Muscle layer of colon (tissue), 2 donors: Measurements from ENCODE around the gene CD300LF.
A peak's percentile ranks its signal among the peaks of the same experiment; 100 is the strongest.

Source experiments
- H3K27ac ChIP-seq: one replicate; pipeline ENCODE4 v1.7.0; 2013; ENCODE audit warnings: low read depth, mild to moderate bottlenecking, low read length, moderate library complexity
- H3K27me3 ChIP-seq, 2 donors: one replicate each; pipeline ENCODE4 v1.7.0; 2013; ENCODE audit warnings: low read length in 2 of 2, mild to moderate bottlenecking in 2 of 2; ENCODE audit not compliant: insufficient read depth in 2 of 2, control insufficient read depth in 1 of 2
- H3K36me3 ChIP-seq: one replicate; pipeline ENCODE4 v1.7.0; 2013; ENCODE audit warnings: mild to moderate bottlenecking, low read length; ENCODE audit not compliant: insufficient read depth
- H3K4me1 ChIP-seq: one replicate; pipeline ENCODE4 v1.7.0; 2013; ENCODE audit warnings: mild to moderate bottlenecking, low read length; ENCODE audit not compliant: insufficient read depth
- H3K4me3 ChIP-seq, 2 donors: one replicate each; pipeline ENCODE4 v1.7.0; 2013; ENCODE audit warnings: low read length in 2 of 2, low read depth in 1 of 2, mild to moderate bottlenecking in 1 of 2, moderate library complexity in 1 of 2
- H3K9ac ChIP-seq: one replicate; pipeline ENCODE4 v1.7.0; 2013; ENCODE audit warnings: low read length
- H3K9me3 ChIP-seq: one replicate; pipeline ENCODE4 v1.7.0; 2013; ENCODE audit warnings: mild to moderate bottlenecking, low read length
- donor health status: abdominal sarcoma.
- donor health status: Adenocarcinoma of cecum.

The CD300LF gene

DNA sequence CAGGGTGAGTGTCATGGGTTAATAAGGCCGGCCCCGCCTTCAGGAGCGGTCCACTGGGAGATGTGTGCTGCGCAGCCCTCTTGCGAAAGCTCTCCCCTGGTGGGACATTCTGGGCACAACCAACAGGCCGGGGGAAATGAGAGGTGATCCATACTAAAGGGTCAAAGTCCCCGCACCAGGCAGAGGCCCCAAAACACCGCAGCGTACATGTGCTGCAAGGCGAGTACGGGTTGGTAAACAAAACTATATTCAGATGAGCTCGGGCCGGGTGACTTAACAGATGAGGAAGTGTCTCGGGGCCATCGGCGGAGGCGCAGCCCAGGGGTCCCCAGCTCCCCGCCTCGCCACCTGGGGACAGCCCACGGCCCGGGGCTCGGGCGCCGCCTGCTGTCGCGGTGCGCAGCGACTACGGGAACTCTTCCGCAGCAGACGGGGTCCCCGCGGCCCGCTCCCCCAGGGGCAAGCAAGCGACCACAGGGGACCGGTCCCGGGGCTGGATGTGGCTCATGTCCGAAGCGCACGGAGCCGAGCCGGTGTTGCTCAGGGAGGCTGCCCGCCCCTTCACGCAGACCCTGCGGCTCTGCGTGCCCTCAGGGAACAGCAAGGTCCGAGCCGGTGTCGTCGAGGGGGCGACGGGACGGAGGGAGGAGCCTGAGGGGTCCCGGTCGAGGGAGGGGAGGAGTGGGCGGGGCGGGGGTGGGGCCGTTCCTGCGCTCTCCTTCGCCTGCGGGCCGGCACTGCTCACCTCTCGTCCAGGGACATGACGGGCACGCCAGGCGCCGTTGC is 24.0 kb upstream of the CD300LF start, which contains the start of gene RAB37:
Gene RAB37, plus strand, starts transcription at position 744 of the 786 bp plus-strand sequence. Its CDS starts 17 bp downstream, at position 761.
- no peak within 1 kb of the TSS for H3K27ac ChIP-seq
- no peaks in the 10 kb centered on the region for H3K36me3 ChIP-seq
- H3K9ac ChIP-seq: no peak within 1 kb of the TSS
- peak within 1 kb of the TSS in 1 of 2 donors; percentile 38 for H3K4me3 ChIP-seq
- H3K27me3 ChIP-seq: peaks cover 24 to 60% of the 10 kb centered on the region in 2 donors
- peaks cover 7% of the 10 kb centered on the region for H3K4me1 ChIP-seq
- no peaks in the 10 kb centered on the region for H3K9me3 ChIP-seq

DNA sequence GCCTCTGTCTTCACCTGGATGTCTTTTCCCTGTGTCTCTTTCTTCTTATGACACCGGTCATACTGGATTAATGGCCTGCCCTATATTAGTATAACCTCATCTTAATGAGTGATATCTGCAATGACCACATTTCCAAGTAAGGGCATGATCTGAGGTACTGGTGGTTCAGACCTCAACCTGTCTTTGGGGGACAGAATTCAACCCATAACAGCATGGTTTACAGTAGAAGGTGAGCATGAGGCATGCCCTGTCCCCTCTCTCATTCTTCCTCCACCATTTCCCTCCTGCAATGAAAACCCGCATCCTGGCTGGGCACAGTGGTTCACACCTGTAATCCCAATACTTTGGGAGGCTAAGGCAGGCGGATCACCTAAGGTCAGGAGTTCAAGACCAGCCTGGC is 21.5 kb upstream of the CD300LF start:
- Histone ChIP-seq H3K27ac (no peak overlapping the region), H3K9ac (no peak overlapping the region), H3K4me3 (no peak overlapping the region), H3K27me3 (peaks cover 24 to 42% of the 10 kb centered on the region in 2 donors), H3K4me1 (peaks cover 7% of the 10 kb centered on the region), H3K9me3 (no peaks in the 10 kb centered on the region), H3K36me3 (no peaks in the 10 kb centered on the region)

DNA sequence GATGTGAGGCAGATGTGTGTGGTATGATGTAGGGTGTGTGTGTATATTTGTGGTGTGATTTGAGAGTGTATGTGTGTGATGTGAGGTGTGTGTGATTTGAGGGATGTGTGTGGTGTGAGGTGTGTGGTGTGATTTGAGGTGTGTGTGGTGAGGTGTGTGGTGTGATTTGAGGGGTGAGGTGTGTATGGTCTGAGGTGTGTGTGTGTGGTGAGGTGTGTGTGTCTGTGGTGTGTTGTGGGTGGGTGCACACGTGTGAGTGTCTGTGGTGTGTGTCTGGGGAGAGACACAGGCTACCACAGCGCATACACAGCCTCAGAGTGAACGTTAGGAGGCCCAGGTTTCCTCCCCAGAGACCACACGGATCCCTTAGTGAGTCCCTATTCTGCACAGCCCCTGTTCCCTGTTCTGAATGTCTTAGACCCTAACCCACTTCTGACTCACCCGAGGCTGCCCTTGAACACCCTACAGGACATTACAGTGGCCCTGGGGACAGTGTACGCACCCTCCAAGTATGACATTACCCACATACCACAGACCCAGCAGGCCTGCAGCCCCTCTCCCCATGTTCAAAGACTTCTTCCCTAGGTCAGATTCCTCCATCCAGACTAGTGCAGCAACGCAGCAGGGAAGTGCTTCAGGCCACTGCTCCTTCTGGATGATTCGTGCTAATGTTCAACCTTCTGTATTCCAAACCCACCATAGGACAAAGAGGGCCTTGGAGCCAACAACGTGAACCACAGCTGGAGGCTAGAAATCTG is 20.8 kb upstream of the CD300LF start:
- no peak overlapping the region for H3K27ac ChIP-seq
- no peaks in the 10 kb centered on the region for H3K36me3 ChIP-seq
- H3K4me3 ChIP-seq: no peak overlapping the region
- no peaks in the 10 kb centered on the region for H3K9me3 ChIP-seq
- no peak overlapping the region for H3K9ac ChIP-seq
- H3K27me3 ChIP-seq: peaks cover 17 to 35% of the 10 kb centered on the region in 2 donors
- peaks cover 7% of the 10 kb centered on the region for H3K4me1 ChIP-seq

DNA sequence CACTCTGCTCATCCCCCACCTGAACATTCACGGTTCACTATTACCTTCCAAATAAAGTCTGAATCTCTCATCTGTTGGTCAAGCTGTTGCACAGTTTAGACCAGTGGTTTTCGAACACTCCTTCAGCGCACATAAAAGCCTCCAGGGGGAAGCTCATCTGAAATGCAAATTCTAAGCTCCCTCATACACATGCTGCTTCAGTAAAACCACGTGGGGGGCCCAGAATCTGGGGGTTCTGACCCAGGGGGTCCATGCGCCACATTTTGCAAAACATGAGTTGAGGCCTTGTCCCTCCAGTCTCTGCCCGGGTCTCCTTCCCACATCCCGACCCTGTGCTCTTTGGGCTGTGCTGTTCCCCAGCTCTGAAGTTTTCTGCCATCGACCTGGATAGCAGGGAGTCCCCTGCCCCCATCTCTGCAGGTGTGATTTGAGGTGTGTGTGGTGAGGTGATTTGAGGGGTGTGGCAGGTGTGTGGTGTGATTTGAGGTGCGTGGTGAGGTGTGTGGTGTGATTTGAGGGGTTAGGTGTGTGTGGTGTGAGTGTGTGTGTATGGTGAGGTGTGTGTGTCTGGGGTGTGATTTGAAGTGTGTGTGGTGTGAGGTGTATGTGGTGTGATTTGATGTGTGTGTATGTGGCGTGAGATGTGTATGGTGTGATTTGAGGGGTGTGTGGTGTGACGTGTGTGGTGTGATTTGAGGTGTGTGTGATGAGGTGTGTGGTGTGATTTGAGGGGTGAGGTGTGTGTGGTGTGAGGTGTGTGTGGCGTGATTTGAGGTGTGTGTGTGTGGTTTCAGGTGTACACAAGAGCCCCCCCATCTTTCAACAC is 19.5 kb upstream of the CD300LF start:
- Histone ChIP-seq H3K4me3 (no peak overlapping the region), H3K36me3 (no peaks in the 10 kb centered on the region), H3K9ac (no peak overlapping the region), H3K27ac (no peak overlapping the region), H3K27me3 (peaks cover 4 to 22% of the 10 kb centered on the region in 2 donors), H3K9me3 (no peaks in the 10 kb centered on the region), H3K4me1 (no peaks in the 10 kb centered on the region)

DNA sequence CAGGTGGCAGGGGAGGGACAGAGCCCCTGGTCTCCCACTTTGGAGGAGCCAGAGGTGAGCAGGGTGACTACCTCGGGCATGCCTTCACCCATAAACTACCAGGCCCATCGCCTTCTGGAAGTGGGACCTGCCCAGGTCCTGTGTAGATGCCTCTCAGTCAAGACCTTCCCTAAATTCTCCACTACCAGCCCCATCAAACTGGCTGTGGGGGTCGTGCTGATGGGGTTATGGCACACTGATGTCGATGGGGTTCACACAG is 18.6 kb upstream of the CD300LF start:
- H3K9me3 ChIP-seq: no peaks in the 10 kb centered on the region
- H3K4me1 ChIP-seq: no peaks in the 10 kb centered on the region
- H3K9ac ChIP-seq: no peak overlapping the region
- no peaks in the 10 kb centered on the region for H3K36me3 ChIP-seq
- H3K27me3 ChIP-seq: peaks cover 4 to 12% of the 10 kb centered on the region in 2 donors
- H3K27ac ChIP-seq: no peak overlapping the region
- H3K4me3 ChIP-seq: no peak overlapping the region

DNA sequence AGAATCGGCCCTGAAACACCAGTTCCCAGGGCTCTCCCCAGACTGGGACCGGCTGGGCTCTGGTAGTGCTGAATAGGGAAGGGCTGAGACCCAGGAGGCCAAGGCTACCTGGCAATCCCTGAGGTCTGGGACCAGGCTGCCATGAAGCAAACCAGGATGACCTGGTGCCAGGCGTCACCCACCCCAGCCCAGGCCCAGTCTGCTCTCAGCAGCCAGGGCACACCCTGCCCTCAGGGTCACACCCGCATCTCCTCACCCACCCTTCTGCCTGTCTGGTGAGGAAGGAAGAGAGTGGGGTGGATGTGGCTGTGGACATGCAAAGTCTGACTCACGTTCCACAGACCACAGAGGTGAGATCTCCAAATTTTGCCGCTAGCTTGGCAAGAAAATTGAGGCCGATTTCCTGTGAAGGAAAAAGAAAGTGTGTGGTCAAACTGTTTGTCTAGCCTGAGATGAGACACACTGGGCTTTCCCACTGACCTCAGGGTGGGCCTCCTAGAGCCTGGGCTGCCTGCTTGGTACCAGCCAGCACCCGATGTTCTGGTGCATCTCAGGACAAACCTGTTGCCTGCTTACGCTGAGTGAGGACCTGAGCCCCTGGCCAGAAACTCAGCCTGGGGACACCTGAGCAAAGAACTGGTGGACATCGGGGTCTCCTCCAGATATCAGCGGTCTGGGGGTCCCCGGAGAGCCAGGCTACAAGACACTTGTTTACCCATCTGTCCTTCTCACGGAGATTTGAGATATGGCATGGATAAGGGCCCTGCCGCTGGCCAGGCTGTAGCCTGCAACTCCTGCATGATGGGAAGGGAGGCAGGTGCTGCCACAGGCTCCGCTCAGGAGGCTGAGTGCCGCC is 18.0 kb upstream of the CD300LF start:
- Histone ChIP-seq H3K36me3 (no peaks in the 10 kb centered on the region), H3K9ac (no peak overlapping the region), H3K27me3 (peaks cover 4 to 7% of the 10 kb centered on the region in 2 donors), H3K9me3 (no peaks in the 10 kb centered on the region), H3K27ac (no peak overlapping the region), H3K4me3 (no peak overlapping the region), H3K4me1 (no peaks in the 10 kb centered on the region)

DNA sequence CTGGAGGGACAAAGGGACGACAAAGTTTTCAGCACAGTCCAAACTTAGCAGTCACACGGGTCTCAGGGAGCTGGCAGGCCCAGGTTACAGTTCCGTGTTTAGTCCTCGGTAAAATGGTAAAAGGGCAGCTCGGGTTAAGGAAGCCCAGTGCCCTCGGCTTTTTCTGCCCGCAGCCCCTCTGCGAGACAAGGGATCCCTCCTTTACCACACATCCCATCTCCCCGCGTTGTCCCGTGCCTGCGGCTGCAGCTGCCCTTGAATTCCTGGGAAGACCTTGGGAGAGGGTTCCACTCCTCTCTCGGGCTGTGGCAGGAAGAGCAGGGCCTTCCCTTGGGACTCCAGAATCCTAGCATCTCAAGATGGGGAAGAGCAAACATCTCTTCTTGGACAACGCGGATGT is 17.1 kb upstream of the CD300LF start:
- H3K4me3 ChIP-seq: no peak overlapping the region
- H3K36me3 ChIP-seq: no peaks in the 10 kb centered on the region
- H3K27ac ChIP-seq: no peak overlapping the region
- H3K27me3 ChIP-seq: peaks cover 4 to 5% of the 10 kb centered on the region in 2 donors
- H3K9me3 ChIP-seq: no peaks in the 10 kb centered on the region
- H3K4me1 ChIP-seq: no peaks in the 10 kb centered on the region
- H3K9ac ChIP-seq: no peak overlapping the region

DNA sequence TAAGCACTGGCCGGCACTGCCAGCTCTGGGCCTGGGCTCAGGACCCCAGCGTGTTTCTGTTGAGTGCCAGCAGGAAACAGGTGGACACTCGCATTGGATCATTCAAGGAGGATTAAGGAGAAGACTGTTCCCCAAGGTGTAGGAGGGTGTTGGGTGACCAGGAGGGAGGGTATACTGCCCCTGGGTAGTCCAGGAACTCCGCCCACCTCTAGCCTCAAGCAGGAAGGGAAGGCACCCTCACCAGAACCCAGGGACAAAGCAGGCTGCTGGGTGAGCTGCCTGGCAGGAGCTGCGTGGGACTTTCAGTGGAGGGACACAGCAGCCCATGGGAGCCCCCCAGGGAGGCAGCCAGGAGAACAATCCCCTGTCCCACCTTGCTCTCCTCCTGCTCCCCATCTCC is 16.6 kb upstream of the CD300LF start:
- Histone ChIP-seq H3K27ac (no peak overlapping the region), H3K36me3 (no peaks in the 10 kb centered on the region), H3K27me3 (peaks cover 3 to 5% of the 10 kb centered on the region in 2 donors), H3K4me1 (no peaks in the 10 kb centered on the region), H3K4me3 (no peak overlapping the region), H3K9ac (no peak overlapping the region), H3K9me3 (no peaks in the 10 kb centered on the region)

DNA sequence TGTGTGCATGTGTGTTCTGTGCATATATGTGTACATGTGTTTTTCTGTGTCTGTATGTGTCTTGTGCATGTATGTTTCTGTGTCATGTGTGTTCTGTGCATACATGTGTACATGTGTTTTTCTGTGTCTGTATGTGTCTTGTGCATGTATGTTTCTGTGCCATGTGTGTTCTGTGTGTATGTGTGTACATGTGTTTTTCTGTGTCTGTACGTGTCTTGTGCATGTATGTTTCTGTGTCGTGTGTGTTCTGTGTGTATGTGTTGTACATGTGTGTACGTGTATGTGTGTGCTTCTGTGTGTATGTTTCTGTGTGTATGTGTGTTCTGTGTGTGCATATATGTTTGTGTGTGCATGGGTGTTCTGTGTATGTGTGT is 16.0 kb upstream of the CD300LF start:
- peaks cover 0 to 5% of the 10 kb centered on the region in 2 donors for H3K27me3 ChIP-seq
- no peak overlapping the region for H3K4me3 ChIP-seq
- H3K27ac ChIP-seq: no peak overlapping the region
- no peak overlapping the region for H3K9ac ChIP-seq
- no peaks in the 10 kb centered on the region for H3K36me3 ChIP-seq
- H3K4me1 ChIP-seq: no peaks in the 10 kb centered on the region
- H3K9me3 ChIP-seq: no peaks in the 10 kb centered on the region

DNA sequence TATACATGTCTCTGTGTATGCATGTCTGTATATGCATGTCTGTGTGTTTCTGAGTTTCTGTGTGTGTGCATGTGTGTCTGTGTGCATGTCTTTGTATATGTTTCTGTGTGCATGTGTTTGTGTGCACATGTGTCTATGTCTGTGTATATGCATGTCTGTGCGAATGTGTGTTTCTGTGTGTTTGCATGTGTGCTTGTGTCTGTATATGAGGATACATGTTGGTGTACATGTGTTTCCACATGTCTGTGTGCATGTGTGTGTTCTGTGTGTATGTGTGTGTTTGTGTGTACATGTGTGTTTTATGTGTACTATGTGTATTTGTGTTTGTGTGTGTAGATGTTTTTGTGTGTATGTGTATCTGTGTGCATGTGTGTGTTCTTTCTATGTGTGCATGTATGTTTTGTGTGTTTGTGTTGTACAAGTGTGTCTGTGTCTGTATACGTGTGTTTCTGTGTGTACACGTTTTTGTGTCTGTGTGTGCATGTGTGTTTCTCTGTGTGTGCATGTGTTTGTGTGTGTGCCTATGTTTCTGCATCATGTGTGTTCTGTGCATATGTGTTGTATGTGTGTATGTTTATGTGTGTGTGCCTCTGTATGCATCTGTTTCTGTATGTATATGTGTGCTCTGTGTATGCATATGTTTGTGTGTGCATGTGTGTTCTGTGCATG is 15.4 kb upstream of the CD300LF start:
- no peak overlapping the region for H3K9ac ChIP-seq
- no peaks in the 10 kb centered on the region for H3K4me1 ChIP-seq
- H3K27ac ChIP-seq: no peak overlapping the region
- no peaks in the 10 kb centered on the region for H3K9me3 ChIP-seq
- no peaks in the 10 kb centered on the region for H3K36me3 ChIP-seq
- H3K4me3 ChIP-seq: no peak overlapping the region
- peaks cover 0 to under 1% of the 10 kb centered on the region in 2 donors for H3K27me3 ChIP-seq
